HFF-Myc (cell line): ENCODE measurements around the gene F12.

Experiments
- DNase-seq: peaks from one replicate; pipeline ENCODE4 v3.0.0-alpha.2; 2011; ENCODE audit warnings: low read depth; ENCODE audit errors: extremely low read depth
- H3K4me3 ChIP-seq: replicated peaks from 2 replicates; pipeline ENCODE4 v1.5.1; 2011; ENCODE audit warnings: low read depth, mild to moderate bottlenecking, control low read depth, low read length
- TF ChIP-seq, protein P1 (sequence below): IDR thresholded peaks from 2 replicates; pipeline ENCODE4 v1.5.1; 2012; ENCODE audit warnings: mild to moderate bottlenecking, low read depth, low read length, control low read depth; ENCODE audit errors: missing control alignments

The F12 gene

DNA sequence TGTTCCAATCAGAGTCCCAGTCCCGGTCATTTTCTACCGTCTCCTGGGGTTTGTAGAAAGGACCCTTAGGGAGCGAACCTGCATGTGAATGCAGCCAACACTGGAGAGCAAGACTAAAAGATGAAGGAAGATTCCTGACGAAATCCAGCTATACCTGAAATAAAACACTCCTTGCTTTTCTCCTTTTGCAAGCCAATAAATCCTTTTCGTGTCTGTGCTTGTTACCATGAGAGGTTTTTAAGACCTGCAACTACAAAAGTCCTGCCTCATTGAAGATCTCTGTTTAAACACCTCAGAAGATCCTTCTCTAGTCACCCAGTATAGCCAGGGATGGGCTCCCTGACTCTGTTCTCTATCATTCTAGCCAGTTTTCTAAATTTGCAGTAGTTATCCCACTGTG is 35.2 kb downstream of the F12 start:
- no peak for DNase-seq
- TF ChIP-seq, protein P1, sequence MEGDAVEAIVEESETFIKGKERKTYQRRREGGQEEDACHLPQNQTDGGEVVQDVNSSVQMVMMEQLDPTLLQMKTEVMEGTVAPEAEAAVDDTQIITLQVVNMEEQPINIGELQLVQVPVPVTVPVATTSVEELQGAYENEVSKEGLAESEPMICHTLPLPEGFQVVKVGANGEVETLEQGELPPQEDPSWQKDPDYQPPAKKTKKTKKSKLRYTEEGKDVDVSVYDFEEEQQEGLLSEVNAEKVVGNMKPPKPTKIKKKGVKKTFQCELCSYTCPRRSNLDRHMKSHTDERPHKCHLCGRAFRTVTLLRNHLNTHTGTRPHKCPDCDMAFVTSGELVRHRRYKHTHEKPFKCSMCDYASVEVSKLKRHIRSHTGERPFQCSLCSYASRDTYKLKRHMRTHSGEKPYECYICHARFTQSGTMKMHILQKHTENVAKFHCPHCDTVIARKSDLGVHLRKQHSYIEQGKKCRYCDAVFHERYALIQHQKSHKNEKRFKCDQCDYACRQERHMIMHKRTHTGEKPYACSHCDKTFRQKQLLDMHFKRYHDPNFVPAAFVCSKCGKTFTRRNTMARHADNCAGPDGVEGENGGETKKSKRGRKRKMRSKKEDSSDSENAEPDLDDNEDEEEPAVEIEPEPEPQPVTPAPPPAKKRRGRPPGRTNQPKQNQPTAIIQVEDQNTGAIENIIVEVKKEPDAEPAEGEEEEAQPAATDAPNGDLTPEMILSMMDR = no peak
- no peak overlapping the region for H3K4me3 ChIP-seq

DNA sequence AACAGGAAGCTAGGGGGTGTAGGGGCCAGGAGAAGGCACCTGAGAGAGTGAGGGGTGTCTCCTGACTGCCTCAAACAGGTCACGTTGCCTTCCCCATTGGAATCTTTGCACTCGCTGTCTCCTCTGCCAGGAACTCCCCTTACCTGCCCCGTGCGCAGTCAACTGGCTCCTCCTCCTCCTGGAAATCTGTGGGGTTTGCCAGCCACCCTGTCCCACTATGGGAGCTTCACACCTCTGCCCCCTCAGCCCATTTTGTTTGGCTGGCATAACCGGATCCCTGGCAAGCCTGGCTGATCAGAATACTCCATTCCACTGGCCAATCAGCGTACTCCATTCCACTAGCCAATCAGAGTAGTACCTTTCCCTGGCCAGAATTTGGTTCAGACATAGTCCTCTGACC is 35.6 kb downstream of the F12 start:
- TF ChIP-seq, protein P1 = no peak
- H3K4me3 ChIP-seq = no peak overlapping the region
- no peak for DNase-seq

DNA sequence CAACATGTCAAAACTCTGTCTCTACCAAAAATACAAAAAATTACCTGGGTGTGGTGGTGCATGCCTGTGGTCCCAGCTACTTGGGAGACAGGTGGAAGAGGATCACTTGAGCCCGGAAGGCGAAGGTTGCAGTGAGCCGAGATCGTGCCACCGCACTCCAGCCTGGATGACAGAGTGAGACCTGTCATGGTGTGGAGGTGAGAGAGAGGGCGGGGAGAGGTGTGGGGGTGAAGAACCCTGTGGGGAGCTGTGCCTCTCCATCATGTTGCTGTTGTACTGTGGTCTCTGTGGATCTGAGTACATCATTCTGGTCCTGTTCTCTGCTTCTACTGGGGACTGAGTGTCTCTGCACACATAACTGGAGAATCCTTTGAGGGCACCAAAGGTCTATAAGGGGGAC is 36.5 kb downstream of the F12 start:
- TF ChIP-seq, protein P1 = no peak
- DNase-seq = no peak
- H3K4me3 ChIP-seq = no peak overlapping the region

DNA sequence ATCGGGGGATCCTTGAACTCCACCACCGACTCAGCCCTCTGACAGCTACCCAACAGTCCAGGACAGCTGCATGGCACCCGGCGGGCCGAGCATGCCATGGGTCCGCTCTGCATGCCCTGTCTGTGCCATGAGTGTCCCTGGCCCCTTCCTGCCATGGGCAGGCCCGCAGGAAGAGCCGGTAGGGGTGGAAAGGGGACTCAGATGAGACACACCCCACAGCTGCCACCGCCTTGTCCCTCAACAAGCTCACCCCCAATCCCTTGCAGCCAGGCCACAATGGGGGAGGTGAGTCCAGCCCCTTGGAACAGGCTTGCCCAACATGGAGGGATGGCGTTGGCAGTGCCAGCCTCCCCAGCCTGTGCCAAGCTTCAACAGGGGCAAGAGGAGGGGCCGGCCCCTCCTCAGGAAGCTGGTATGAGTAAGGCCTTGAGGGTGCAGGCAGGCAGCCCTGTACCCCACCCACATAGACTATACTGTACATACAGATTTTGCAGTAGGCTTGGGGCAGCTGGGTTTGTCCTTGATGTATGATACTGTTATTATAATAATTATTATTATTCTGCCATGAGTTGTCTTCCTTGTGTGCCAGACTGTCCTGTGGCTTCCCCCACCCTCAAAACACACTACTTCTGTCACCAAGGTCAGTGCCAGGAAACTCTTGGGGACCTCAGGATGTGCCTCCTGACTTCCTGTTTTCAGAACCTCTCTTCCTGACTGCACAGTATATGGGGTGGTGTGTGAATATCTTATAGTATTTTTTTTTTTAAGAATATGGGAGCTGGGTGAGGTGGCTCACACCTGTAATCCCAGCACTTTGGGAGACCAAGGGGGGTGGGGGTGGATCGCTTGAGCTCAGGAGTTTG is 37.1 kb downstream of the F12 start:
- DNase-seq = no peak
- TF ChIP-seq, protein P1 = no peak
- no peak overlapping the region for H3K4me3 ChIP-seq

DNA sequence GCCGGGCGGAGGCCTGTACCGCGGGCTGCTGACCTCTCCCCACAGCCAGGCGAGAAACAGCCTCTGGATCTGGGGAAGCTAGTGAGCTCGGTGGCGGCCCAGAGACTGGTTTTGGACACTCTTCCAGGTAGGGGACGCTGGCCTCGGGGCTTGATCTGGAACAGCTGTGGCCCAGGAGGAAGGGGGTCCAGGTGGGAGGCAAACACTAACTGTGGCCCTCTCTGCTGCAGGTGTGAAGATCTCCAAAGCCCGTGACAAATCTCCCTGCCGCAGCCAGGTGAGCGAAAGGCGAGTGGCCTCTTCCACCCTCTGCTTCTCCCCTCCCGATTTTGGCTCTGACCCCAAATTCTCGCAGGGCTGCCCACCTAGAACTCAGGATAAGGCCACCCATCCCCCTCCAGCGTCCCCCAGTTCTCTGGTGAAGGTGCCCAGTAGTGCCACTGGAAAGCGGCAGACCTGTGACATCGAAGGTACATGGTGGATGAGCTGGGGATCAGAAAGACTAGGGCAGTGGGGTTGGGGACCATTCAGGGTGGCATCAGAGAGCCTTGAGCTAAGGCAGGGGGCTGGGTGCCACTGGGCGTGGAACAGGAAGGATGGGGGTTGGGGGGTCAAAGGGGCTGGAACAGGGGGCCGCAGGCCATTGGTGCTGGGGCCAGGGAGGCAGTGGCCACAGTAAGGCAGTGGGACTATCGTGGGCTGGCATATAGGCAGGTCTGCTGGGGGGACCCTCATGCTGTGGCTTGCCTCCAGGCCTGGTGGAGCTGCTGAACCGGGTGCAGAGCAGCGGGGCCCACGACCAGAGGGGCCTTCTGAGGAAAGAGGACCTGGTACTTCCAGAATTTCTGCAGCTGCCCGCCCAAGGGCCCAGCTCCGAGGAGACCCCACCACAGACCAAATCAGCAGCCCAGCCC is 38.0 kb downstream of the F12 start:
- DNase-seq = no peak
- H3K4me3 ChIP-seq = peak overlapping the region; percentile 26
- TF ChIP-seq, protein P1 = no peak

DNA sequence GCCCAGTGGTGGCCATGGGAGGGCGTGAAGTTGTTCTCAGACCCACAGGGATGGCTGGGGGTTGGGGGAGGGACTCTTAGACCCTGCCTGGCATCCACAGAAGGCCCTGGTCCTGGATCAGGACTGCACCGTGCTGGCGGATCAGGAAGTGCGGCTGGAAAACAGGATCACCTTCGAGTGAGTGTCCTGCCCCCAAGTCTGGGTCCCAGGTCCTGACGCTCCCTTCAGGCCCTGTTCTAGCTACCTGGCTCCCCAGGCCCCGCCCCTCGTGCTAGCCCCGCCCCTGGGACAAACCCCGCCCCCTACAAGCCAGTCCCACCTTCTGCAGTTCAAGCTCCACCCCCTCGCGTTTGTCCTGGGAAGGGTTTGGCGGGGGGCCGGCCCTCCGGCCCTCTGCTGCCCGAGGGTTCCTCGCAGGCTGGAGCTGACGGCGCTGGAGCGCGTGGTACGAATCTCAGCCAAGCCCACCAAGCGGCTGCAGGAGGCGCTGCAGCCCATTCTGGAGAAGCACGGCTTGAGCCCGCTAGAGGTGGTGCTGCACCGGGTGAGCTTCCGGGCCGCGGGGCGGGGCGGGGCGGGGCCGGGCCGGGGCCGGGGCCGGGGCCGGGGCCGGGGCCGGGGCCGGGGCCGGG is 38.8 kb downstream of the F12 start:
- peak; percentile 50 for DNase-seq
- TF ChIP-seq, protein P1 = peak; percentile 46
- peak overlapping the region; percentile 26; the same call in 1 of the 2 replicates for H3K4me3 ChIP-seq
